GM21723 (cell line): ENCODE results near the gene SLITRK1.

Source experiments
- ATAC-seq: cut with Tn5 transposase; IDR thresholded peaks from one replicate; pipeline ENCODE4 v1.9.1; 2021; ENCODE audit warnings: mild to moderate bottlenecking, moderate library complexity; ENCODE audit not compliant: unreplicated experiment

SLITRK1 gene

GRCh38 chr13:83876546-83876945, 5.7 kb downstream of the SLITRK1 start:
- ATAC-seq = peak; percentile 77

- ATAC-seq = no peak
Observed at GRCh38 chr13:83867708-83868107, 14.6 kb downstream of the SLITRK1 start.

GRCh38 chr13:83865161-83866137, 16.8 kb downstream of the SLITRK1 start:
- no peak for ATAC-seq

GRCh38 chr13:83853771-83854170, 28.5 kb downstream of the SLITRK1 start:
- ATAC-seq = no peak

GRCh38 chr13:83845106-83845505, 37.2 kb downstream of the SLITRK1 start:
- no peak for ATAC-seq

GRCh38 chr13:83839146-83839545, 43.1 kb downstream of the SLITRK1 start:
- ATAC-seq = no peak

- no peak for ATAC-seq
Observed at GRCh38 chr13:83831796-83832195, 50.5 kb downstream of the SLITRK1 start.

- no peak for ATAC-seq
Observed at GRCh38 chr13:83829810-83830209, 52.5 kb downstream of the SLITRK1 start.

GRCh38 chr13:83827338-83827737, 54.9 kb downstream of the SLITRK1 start:
- no peak for ATAC-seq
